Measurements from ENCODE around the gene CADM1.

Gene CADM1

GRCh38 chr11:115398333-115399080 is 105.7 kb downstream of the CADM1 start:
- DNase-seq (ENCODE audit: low spot score) = no peak

GRCh38 chr11:115396533-115396932 is 107.7 kb downstream of the CADM1 start:
- no peak for DNase-seq (ENCODE audit: low spot score)

GRCh38 chr11:115393950-115394349 is 110.3 kb downstream of the CADM1 start:
- no peak for DNase-seq (ENCODE audit: low spot score)

GRCh38 chr11:115391598-115391997 is 112.6 kb downstream of the CADM1 start:
- DNase-seq (ENCODE audit: low spot score) = no peak

GRCh38 chr11:115391160-115391559 is 113.1 kb downstream of the CADM1 start:
- no peak for DNase-seq (ENCODE audit: low spot score)

GRCh38 chr11:115390441-115390840 is 113.8 kb downstream of the CADM1 start:
- no peak for DNase-seq (ENCODE audit: low spot score)

GRCh38 chr11:115389790-115390189 is 114.4 kb downstream of the CADM1 start:
- DNase-seq (ENCODE audit: low spot score) = no peak

GRCh38 chr11:115385226-115385625 is 119.0 kb downstream of the CADM1 start:
- no peak for DNase-seq (ENCODE audit: low spot score)

GRCh38 chr11:115384236-115384635 is 120.0 kb downstream of the CADM1 start:
- no peak for DNase-seq (ENCODE audit: low spot score)

GRCh38 chr11:115383431-115383830 is 120.8 kb downstream of the CADM1 start:
- no peak for DNase-seq (ENCODE audit: low spot score)

- DNase-seq (ENCODE audit: low spot score) = no peak
Observed at GRCh38 chr11:115379528-115379927, 124.7 kb downstream of the CADM1 start.

- DNase-seq (ENCODE audit: low spot score) = no peak
Observed at GRCh38 chr11:115378557-115378956, 125.7 kb downstream of the CADM1 start.

- no peak for DNase-seq (ENCODE audit: low spot score)
Observed at GRCh38 chr11:115377882-115378296, 126.3 kb downstream of the CADM1 start.

- no peak for DNase-seq (ENCODE audit: low spot score)
Observed at GRCh38 chr11:115368616-115369015, 135.6 kb downstream of the CADM1 start.

- no peak for DNase-seq (ENCODE audit: low spot score)
Observed at GRCh38 chr11:115366826-115367225, 137.4 kb downstream of the CADM1 start.

- DNase-seq (ENCODE audit: low spot score) = no peak
Observed at GRCh38 chr11:115365907-115366306, 138.3 kb downstream of the CADM1 start.

GRCh38 chr11:115364896-115365295 is 139.3 kb downstream of the CADM1 start:
- DNase-seq (ENCODE audit: low spot score) = no peak

GRCh38 chr11:115363921-115364320 is 140.3 kb downstream of the CADM1 start:
- DNase-seq (ENCODE audit: low spot score) = no peak

GRCh38 chr11:115363426-115363825 is 140.8 kb downstream of the CADM1 start:
- no peak for DNase-seq (ENCODE audit: low spot score)

- no peak for DNase-seq (ENCODE audit: low spot score)
Observed at GRCh38 chr11:115362997-115363396, 141.2 kb downstream of the CADM1 start.

GRCh38 chr11:115361025-115361424 is 143.2 kb downstream of the CADM1 start:
- DNase-seq (ENCODE audit: low spot score) = no peak

GRCh38 chr11:115360186-115360824 is 143.9 kb downstream of the CADM1 start:
- no peak for DNase-seq (ENCODE audit: low spot score)

GRCh38 chr11:115357066-115357465 is 147.1 kb downstream of the CADM1 start:
- no peak for DNase-seq (ENCODE audit: low spot score)

All from Ammon's horn (tissue), 1 donor.